Activated B cell treated with CpG ODN at 0.5 μM for 24 hours (primary cell): ENCODE data around the gene MFAP5. TPM values are rescaled to one million over a fixed set of nuclear protein-coding genes. Genes with fewer than 3 reads are reported as not detected.
"Not testable (repeated sequence)": the region's sequence is repeated elsewhere in the genome, so short reads cannot be mapped to it uniquely, and the experiment has no call there.

ENCODE experiments used
- ATAC-seq: fragments of 200-7000 bp; cut with Tn5 transposase; one replicate; pipeline ENCODE4 v1.10.0; 2021; ENCODE audit warnings: low read depth, mild to moderate bottlenecking, moderate library complexity
- CTCF ChIA-PET: fragments of 350-600 bp; sonication (Branson Sonifier 250); formaldehyde crosslinking; loops from one replicate; lab custom pipeline; 2021; ENCODE audit warnings: antibody characterized with exemption; lab: Charles Lee
- POLR2A ChIA-PET: fragments of 350-600 bp; sonication (Branson Sonifier 250); formaldehyde crosslinking; loops from one replicate; lab custom pipeline; 2021; ENCODE audit warnings: antibody characterized with exemption; lab: Charles Lee
- DNase-seq: peaks from one replicate; pipeline ENCODE4 v3.0.0; 2022
- H3K27ac Mint-ChIP-seq: one replicate; pipeline ENCODE4 v1.8.0; 2020; ENCODE audit warnings: mixed read lengths
- H3K27me3 Mint-ChIP-seq: one replicate; pipeline ENCODE4 v1.8.0; 2021; ENCODE audit warnings: mixed read lengths
- H3K36me3 Mint-ChIP-seq: one replicate; pipeline ENCODE4 v1.8.0; 2021; ENCODE audit warnings: low read depth, mixed read lengths
- H3K4me1 Mint-ChIP-seq: one replicate; pipeline ENCODE4 v1.8.0; 2021; ENCODE audit warnings: mixed read lengths
- H3K4me3 Mint-ChIP-seq: one replicate; pipeline ENCODE4 v1.8.0; 2020; ENCODE audit warnings: mild to moderate bottlenecking, mixed read lengths
- H3K9me3 Mint-ChIP-seq: one replicate; pipeline ENCODE4 v1.8.0; 2020; ENCODE audit warnings: mixed read lengths
- intact Hi-C: fragments of 100-400 bp; cut with micrococcal nuclease; formaldehyde crosslinking; loops from one replicate; pipeline ENCODE4 v1.15.1; 2024
- total RNA-seq: library from RNA; stranded (reverse); gene quantifications from 2 replicates; pipeline ENCODE4 v1.2.3, GENCODE V29; 2022
- TF ChIP-seq, protein P1 (sequence below): fragments of 200-600 bp; IDR thresholded peaks from one replicate; pipeline ENCODE4 v1.8.0; 2022; ENCODE audit warnings: antibody characterized with exemption, mild to moderate bottlenecking

The MFAP5 gene
- total RNA-seq, 1 donor from 2014 or later = 0.35 TPM

DNA sequence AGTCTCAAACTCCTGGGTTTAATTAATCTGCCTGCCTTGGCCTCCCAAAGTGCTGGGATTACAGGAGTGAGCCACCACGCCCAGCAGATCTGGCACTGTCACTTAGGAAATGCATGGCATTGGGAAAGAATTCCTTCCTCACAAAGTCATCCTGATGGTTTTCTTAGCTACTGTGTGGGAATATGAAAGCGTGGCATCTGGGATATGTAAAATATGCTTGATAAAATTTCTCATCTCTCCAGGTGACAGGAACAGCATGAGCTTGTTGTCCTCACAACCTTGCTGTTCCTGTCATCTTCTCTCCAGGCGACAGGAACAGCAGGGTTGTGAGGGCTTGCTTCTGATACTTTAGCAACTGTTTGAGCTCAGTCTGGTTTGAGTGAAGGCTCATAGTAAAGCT lies 33.9 kb downstream of the MFAP5 start:
- Mint-ChIP-seq H3K4me1 (peaks cover 12% of the 10 kb centered on the region), H3K27me3 (no peaks in the 10 kb centered on the region), H3K9me3 (peaks cover 2% of the 10 kb centered on the region), H3K36me3 (no peaks in the 10 kb centered on the region), H3K4me3 (no peak overlapping the region), H3K27ac (no peak overlapping the region)
- TF ChIP-seq, protein P1, sequence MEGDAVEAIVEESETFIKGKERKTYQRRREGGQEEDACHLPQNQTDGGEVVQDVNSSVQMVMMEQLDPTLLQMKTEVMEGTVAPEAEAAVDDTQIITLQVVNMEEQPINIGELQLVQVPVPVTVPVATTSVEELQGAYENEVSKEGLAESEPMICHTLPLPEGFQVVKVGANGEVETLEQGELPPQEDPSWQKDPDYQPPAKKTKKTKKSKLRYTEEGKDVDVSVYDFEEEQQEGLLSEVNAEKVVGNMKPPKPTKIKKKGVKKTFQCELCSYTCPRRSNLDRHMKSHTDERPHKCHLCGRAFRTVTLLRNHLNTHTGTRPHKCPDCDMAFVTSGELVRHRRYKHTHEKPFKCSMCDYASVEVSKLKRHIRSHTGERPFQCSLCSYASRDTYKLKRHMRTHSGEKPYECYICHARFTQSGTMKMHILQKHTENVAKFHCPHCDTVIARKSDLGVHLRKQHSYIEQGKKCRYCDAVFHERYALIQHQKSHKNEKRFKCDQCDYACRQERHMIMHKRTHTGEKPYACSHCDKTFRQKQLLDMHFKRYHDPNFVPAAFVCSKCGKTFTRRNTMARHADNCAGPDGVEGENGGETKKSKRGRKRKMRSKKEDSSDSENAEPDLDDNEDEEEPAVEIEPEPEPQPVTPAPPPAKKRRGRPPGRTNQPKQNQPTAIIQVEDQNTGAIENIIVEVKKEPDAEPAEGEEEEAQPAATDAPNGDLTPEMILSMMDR = no peak
- intact Hi-C loops = no loop called here
- ATAC-seq (no peak), DNase-seq (no peak)
- ChIA-PET POLR2A (interaction anchor here (1.2 to 2.8 kb wide), 2 partner anchors 16 to 20 kb away, joined by 3 to 12 read pairs; no protein-coding TSS in a partner anchor), CTCF (interaction anchor here (1.2 to 1.7 kb wide), 2 partner anchors 19 to 85 kb away, joined by 5 to 6 read pairs; no protein-coding TSS in a partner anchor)

DNA sequence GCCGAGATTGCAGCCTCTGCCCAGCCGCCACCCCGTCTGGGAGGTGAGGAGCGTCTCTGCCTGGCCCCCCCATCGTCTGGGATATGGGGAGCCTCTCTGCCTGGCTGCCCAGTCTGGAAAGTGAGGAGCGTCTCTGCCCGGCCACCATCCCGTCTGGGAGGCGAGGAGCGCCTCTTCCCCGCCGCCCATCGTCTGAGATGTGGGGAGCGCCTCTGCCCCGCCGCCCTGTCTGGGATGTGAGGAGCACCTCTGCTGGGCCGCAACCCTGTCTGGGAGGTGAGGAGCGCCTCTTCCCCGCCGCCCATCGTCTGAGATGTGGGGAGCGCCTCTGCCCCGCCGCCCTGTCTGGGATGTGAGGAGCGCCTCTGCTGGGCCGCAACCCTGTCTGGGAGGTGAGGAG lies 37.9 kb downstream of the MFAP5 start:
- H3K4me1 Mint-ChIP-seq, H3K4me3 Mint-ChIP-seq, H3K9me3 Mint-ChIP-seq, intact Hi-C loops, H3K27me3 Mint-ChIP-seq, H3K36me3 Mint-ChIP-seq, POLR2A ChIA-PET, DNase-seq, CTCF ChIA-PET, ATAC-seq, H3K27ac Mint-ChIP-seq: not testable (repeated sequence)

- no peak overlapping the region for H3K27ac Mint-ChIP-seq
- POLR2A ChIA-PET = no interaction called here
- H3K9me3 Mint-ChIP-seq = no peaks in the 10 kb centered on the region
- TF ChIP-seq, protein P1 = no peak
- CTCF ChIA-PET = no interaction called here
- intact Hi-C loops = no loop called here
- H3K36me3 Mint-ChIP-seq = no peaks in the 10 kb centered on the region
- no peak overlapping the region for H3K4me3 Mint-ChIP-seq
- ATAC-seq = no peak
- H3K27me3 Mint-ChIP-seq = no peaks in the 10 kb centered on the region
- peaks cover 6% of the 10 kb centered on the region for H3K4me1 Mint-ChIP-seq
- no peak for DNase-seq
Measured at GRCh38 chr12:8622646-8623045, 40.0 kb downstream of the MFAP5 start.

- DNase-seq (no peak), ATAC-seq (no peak)
- Mint-ChIP-seq H3K9me3 (no peaks in the 10 kb centered on the region), H3K4me1 (peaks cover 23% of the 10 kb centered on the region), H3K27me3 (no peaks in the 10 kb centered on the region), H3K36me3 (no peaks in the 10 kb centered on the region), H3K27ac (no peak overlapping the region), H3K4me3 (no peak overlapping the region)
- TF ChIP-seq, protein P1 = no peak
- intact Hi-C loops = no loop called here
- POLR2A ChIA-PET = no interaction called here
- CTCF ChIA-PET = no interaction called here
Measured at GRCh38 chr12:8615206-8615605, 47.4 kb downstream of the MFAP5 start.

DNA sequence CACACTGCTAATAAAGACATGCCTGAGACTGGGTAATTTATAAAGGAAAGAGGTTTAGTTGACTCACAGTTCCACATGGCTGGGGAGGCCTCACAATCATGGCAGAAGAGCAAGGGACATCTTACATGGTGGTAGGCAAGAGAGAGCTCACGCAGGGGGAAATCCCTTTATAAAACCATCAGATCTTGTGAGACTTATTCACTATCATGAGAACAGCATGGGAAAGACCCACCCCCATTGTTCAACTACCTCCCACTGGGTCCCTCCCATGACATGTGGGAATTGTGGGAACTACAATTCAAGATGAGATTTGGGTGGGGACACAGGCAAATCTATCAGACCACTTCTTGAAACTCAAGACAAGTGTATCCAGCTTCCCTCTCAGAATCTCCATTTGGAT lies 48.7 kb downstream of the MFAP5 start:
- H3K27me3 Mint-ChIP-seq, H3K4me3 Mint-ChIP-seq, intact Hi-C loops, H3K27ac Mint-ChIP-seq, POLR2A ChIA-PET, DNase-seq, H3K36me3 Mint-ChIP-seq, H3K9me3 Mint-ChIP-seq, ATAC-seq: not testable (repeated sequence)
- CTCF ChIA-PET = interaction anchor here (1.0 kb wide), 1 partner anchor 70 kb away, joined by 4 read pairs; no protein-coding TSS in a partner anchor
- peaks cover 26% of the 10 kb centered on the region for H3K4me1 Mint-ChIP-seq

GRCh38 chr12:8612629-8613028 lies 50.0 kb downstream of the MFAP5 start, which contains the start of gene AICDA:
TSS of gene AICDA (minus strand) at chr12:8612859. CDS start at chr12:8612767, 92 bp downstream.
- no peaks in the 10 kb centered on the region for H3K36me3 Mint-ChIP-seq
- no peaks in the 10 kb centered on the region for H3K27me3 Mint-ChIP-seq
- TF ChIP-seq, protein P1 = no peak
- ChIA-PET POLR2A (no interaction called here), CTCF (interaction anchor here (1.2 kb wide), 1 partner anchor 68 kb away, joined by 3 read pairs; no protein-coding TSS in a partner anchor)
- intact Hi-C loops = no loop called here
- H3K4me3 Mint-ChIP-seq = peak within 1 kb of the TSS; percentile 28
- DNase-seq = no peak
- H3K9me3 Mint-ChIP-seq = no peaks in the 10 kb centered on the region
- no peak within 1 kb of the TSS for H3K27ac Mint-ChIP-seq
- ATAC-seq = no peak
- H3K4me1 Mint-ChIP-seq = peaks cover 29% of the 10 kb centered on the region
